Glomerular visceral epithelial cell (primary cell): ENCODE data around the gene CRMP1.
A peak's percentile ranks its signal among the peaks of the same experiment; 100 is the strongest.

ENCODE experiments used
- DNase-seq: peaks from one replicate; pipeline ENCODE4 v3.0.0-alpha.2; 2016; ENCODE audit errors: extremely low spot score

CRMP1 gene

DNA sequence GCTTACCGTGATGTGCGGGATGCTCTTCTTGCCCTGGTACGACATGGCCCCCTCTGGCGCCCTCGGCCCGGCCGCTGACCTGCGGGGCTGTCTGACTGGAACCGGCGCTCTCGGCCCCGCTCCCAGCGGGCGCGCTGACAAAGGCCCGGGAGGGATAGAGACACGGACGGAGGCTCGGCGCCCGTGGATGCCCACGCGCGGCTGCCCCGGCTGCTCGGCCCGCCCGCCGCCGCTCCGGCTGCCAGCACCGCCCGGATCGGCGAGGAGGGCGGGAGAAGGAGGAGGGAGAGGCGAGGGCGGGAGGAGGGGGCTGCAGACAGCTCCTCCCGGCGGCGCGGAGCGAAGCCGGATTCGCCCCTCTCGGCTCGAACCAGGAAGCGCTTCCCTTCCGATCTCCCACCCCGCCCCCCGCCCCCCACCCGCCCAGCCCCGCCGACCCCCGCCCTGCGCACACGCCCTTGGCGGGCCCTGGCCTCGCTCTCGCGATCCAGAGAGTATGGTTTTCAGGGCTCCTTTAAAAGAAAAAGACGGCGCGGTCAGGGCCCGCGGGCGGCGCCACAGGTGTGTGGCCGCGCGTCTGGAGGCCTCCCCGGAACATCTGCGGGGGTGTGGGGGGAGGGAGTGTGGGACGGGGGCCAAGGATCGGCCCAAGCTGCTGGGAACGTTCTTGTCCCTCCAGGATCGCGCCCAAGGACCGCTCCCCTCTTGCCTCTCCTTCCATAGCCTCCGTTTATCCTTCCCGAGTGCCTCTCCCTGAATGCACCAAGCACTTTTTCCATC lies 4.5 kb downstream of the CRMP1 start:
- DNase-seq = no peak

DNA sequence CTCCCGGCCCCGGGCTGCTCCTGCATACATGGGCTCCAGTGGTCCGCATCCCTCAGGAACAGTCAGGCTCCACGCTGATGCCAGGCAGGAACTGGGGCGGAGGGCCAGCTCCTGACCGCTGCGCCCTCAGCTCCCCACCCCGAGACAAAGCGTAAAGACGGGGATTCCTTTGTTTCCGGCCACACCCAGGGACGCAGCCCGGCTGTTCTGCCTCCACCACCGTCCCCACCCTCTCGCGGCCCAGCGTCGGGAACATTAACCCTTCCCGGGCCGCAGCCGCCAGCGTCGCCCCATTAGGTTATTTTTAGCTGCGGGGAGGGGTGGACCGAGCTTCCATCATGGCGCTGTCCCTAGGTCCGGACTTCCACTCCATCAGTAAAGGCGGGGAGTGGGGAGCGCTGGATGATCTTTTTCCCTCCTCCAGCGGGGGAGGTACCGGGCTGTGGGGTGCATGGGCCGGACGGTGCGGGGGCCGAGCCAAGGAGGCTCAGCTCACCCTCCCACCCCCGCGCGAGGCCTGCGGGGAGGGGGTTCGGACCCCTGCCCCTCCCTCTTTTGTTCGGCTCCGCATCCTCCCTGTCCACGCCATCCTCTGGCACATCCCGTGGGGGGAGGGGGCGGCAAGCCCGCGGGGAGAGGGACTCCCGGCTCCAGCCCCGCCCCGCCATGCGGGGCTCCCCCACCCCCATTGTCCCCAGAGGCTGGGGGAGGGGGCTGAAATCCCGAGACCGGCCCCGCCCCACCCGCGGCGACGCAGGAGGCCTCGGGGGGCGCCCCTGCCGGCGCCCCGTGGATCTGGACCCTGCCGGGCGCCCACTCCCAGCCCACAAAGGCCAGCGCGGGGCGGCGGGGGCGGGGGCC lies 5.3 kb downstream of the CRMP1 start:
- peak; percentile 5 for DNase-seq

DNA sequence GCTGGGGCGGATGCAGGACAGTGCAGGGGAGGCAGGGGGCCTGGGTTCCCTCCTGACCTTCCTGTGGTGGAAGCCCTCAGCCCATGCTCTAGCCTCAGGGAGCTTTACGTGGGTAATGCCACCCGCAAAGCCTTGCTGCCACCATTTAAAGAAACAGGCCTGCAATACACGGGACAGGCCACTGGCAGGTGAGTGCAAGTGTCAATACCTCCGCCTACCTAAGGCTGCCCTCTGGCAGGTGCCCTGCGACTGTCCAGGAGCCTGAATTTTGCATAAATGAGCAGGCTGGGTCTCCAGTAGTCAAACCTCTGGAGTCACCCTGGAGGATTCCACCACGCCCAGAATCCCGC lies 5.9 kb downstream of the CRMP1 start:
- DNase-seq = no peak

DNA sequence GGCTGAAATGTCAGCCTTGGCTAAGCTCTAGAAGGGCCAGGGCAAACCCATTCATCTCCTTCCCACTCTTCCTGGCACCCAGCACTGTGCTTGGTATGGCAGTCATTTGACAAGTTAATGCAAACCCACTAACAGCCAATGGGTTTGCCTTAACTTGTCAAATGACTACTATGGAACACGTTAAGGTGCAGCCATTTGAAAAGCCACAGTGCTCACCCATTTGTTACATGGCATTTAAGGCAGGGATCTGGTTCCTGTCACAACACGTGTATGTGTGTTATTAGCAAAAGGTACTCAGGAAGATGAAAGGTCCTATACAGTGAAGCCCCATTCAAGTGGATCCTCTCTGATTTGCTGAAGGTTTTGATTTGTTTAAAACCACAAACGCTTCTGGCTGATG lies 7.2 kb downstream of the CRMP1 start:
- no peak for DNase-seq

DNA sequence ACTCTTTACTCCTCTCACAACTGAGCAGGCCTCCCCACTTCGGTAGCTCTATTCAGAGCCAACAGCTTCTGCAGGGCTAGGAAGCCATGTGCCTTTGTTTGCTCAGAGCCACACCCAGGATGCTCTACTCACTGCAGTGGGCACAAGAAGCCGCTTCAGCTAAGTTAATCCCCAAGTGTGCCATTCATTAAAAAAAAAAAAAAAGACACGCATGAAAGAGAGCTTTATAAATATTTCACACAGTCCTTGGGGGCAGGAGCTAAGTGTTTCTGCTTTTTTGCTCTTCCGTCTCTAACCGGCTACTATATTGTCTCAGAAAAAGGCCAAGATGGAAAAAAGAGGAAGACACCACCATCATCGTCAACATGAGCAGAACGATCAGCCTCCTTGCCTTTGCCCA lies 8.1 kb downstream of the CRMP1 start:
- DNase-seq = no peak

DNA sequence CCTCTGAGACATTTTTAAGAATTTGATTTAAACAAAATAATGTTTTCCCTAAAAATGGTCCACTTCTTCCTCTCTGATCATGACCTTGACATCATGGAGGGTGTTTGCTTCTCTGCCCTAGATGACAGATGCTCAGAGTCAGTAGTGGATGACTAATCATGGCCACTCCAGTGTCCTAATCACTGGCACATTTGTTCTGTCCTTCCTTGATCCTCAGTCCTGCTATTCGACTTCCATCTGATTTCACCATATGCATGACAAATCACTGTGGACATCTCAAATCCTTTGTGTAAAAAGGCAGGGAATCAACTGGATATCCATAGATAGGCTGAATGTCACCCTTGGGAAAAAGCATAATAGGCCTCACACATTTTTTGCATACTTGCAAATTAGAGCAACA lies 9.0 kb downstream of the CRMP1 start:
- no peak for DNase-seq

DNA sequence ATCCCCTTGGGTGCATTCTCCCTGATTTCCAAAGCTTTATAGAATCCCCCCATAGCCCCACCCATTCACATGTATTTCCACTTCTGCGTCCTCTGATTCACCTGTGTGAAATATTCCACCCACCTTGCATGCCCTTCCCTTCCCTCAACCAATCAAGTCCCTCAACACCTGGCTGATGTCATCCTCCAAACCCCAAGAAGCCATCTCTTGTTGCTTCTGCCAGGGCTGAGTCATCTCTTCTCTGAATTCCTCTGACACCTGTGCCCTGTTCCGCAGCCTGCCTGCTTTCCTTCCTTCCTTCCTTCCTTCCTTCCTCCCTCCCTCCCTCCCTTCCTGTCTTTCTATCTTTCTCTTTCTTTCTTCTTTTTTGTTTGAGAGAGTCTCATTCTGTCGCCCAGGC lies 9.9 kb downstream of the CRMP1 start:
- DNase-seq = no peak

DNA sequence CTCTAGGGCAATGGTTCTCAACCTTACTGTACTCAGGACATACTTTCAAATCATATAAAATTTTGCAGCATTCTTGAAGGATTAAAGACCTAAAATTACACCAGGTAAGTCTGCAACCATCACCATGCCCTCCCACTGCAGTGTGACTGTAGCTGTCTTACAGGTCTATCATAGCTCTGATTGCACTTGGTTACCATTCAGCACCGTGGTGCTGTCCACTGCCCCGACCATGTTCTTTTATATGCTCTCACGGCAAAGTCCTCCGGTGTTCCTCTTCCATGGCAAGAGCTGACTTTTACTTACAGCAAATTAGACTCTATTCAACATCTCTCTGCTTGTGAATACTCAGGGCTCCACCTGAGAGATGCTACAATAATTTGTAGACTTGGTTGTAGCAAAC lies 11.5 kb downstream of the CRMP1 start:
- DNase-seq = no peak

DNA sequence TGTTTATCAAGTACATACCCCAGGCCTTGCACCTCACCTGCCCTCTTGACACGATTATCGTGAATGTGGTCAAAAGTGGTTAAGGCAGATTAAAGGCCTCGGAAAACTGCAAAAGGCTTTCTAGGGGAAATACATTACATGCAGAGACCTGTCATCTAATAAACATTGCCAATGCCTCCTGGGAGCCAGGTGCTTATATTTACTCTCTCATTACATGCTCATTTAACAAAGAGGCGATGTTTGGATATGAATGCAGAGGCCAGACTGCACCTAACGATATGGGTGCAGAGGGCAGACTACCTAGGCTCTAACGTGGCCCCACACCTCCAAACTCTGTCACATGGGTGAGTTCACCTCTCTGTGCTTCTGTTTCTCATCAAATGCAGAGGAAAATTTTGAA lies 14.5 kb downstream of the CRMP1 start:
- DNase-seq = no peak

DNA sequence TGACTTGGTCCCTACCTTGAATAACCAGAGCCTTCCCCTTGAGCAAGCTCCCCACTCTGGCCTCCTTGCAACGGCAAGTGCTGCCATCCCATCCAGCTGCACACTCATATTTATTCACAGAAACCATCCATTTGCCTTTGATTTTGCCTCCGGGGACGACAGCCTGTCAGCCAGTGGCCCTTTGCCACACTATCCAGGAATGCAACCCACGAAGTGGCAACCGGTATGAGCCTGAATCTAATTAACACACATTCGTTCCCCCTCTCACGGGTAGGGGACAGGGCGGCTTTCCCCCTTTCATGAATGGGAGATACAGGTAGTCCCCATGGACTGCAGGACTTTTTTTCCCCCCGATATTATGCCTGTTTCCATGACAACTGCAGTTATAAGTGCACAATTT lies 15.5 kb downstream of the CRMP1 start:
- DNase-seq = no peak

DNA sequence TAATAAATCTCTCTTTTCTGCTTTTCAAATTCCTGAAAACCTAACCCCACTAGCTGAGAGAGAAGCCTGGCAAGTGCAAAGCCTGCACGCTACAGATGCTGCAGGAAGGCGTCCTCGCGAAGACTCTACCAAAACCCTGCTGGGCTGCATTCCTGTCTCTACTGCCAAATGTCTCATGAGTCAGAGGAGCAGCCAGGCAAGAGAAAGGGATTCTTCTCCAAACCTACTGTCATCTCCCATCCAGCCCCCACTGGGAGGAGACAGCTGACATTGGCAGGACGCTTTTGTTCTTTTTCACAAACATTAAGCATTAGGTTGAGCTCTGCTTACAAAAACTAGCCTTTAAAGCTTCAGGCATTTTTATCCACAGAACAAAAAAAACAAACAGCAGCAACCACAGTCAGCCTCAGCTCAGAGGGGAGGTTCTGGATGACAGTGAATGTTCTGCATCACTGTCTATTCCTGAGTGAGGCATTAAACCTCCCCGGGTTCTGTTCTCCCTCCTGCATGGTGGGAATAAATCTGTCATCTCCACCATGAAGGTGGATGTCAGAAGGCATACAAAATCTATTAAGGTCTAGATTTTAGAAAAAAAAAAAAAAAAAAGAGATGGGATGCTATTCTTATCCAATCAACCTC lies 18.0 kb downstream of the CRMP1 start:
- DNase-seq = no peak

DNA sequence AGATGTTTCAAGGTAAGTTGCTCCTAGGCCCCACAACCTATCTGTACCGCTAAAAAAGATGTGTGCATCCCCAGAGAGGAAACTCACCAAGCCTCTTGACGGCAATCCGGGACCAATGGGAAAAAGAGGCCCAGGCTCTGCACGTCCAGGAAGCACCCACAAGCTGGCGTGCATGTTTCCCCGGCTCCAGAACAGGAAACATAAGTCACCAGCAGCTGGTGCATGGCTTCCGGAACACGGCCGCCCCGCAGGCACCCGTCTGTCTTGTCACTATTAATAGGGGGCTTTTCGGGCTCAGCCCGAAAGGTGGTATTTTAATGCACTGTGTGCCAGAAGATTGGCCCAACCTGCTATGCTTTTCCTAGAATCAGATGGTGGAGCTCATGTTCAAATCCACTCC lies 22.2 kb downstream of the CRMP1 start:
- no peak for DNase-seq

DNA sequence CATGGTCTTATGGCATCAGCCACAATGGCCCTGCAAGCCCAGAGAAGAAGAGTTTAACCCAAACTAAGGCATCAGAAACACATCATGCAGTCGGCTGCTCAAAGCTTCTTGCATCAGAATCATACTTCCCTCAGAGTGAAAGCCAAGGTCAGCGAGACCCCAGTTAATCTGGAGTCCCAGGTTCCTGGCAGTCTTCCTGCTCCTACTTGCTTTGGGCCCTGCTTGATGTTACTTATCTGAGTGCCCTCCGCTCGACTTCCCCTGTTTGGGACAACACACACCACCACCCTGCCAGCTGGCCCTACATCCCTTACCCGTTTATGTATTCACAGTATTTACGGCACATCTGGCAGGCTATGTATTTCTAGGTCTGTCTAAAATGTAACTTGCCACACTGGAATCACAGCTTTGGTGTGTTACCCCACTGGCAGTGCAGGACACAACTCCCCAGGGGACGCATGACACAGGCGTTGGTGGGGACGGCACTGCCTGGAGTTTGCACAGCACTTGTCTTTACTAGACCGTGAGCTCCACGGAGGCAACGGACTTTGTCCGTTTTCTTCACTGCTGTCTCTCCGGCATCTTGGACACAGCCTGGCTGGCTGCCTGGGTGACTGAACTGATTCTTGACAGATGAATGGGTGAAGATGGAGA lies 22.8 kb downstream of the CRMP1 start:
- no peak for DNase-seq

DNA sequence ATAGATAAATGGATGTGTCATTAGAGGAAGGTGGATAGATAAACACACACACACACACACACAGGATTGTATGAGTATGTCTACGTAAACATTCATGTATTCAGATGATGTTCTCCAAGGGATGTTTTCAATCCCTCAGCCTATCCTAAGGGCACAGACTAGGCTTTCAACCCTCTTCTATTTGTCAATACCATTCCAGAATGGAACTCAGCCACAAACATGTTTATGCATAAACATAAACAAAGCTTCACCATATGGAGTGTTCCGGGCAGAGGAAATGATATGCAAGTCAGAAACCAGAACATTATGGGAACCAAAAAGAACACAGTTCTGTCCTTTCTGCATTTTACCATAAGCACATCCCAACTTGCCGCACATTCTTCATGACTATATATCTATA lies 25.0 kb downstream of the CRMP1 start:
- DNase-seq = no peak

DNA sequence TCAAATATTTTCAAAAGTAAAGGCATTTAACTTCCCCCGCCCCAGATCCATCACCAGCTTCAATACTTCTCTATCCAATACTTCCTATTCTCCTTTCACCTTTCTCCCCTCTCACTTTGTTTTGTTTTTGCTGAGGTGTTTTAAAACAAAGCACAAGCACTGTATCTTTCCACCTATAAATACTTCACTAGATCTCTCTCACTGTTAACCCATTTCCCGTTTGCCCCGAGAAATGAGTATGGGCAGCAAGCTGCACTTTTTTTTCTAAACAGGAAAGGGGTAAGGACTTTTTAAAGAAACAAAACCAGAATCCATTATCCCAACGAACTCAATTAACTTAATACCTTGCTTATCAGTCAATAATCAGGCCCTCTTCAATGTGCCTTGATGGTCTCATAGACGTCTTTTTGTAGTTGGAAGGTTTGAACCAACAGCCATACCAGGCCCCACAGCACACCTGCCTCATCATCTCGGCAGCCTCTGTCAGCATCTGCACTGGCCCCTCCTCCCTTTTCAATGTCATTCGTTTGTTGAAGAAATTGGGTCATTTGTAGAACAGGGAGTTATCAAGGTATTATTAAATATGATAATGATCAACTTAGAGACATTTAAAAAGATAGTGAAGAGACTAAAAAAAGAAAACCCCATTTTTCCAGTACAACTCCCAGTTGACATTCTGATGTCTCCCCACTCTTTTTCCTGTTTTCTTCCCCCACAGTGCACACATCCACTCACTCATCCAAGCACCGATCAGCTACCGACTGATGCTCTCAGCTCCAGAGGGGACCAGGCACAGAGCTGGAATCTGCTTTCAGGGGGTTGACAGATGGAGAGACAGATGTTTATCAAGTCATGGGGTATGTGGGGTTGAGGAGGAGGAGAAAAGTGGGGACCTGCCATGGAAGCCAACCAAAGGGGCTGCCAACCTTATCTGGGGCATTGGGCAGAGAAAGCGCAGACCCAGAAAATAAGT lies 25.8 kb downstream of the CRMP1 start:
- DNase-seq = no peak

DNA sequence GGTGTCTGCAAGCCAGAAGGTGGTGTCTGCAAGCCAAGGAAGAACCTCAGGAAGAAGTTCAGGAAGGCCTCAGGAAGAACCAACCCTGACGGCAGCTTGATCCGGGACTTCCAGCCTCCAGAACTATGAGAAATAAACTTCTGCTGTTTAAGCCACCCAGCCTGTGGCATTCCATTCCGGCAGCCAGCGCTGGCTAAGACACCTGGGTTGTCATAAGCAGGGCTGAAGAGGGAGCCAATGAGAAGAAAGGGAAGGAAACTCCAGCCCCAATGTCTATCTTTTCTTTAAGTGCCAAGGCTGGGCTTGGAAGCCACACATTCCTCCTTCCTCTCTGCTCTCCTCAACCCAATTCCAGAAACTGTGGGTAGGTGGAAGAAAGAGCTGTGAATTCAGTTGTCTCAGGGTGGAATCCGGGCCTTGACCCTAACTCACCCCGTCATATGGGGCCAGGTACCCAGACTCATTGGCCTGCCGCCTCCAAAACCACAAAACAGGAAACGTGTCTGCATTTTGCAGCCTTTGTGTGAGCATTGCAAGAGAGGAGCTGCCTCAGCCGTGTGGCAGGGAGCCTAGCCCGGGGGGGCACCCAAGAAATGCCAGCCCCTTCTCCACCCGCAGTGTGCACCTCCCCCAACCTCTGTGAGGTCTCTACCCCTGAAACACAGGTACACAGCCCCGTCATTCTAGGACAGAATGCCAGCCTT lies 26.8 kb downstream of the CRMP1 start:
- peak; percentile 16 for DNase-seq

DNA sequence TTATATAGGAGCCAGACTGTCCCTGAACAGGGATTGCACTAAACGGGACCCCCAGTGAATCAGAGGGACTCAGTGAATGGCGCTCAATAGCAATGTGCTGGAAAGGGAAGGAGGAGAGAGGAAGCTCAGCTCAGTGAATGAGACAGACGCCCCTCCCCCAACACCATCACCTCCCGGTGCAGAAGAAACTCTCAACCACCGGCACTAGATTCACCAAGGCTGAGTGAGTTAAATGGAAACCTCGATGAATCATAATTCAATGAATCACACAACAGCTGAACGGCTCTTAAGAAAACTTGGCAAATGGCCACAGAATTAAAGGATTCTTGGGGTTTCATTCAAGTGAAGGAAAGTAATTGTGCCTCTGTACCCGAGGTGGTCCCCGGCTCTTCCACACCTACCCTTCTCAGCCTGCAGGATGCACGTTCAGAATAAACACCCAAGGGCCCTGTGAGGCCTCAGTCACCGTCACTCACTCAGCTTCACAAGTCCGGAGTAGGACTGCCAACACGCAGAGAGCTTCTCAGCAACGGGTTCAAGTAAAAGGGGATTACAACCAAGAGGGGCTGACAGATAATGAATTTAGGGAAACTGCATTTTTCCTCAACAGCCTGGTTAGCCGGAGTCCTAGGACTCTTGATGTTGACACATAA lies 29.3 kb downstream of the CRMP1 start:
- peak; percentile 93 for DNase-seq

DNA sequence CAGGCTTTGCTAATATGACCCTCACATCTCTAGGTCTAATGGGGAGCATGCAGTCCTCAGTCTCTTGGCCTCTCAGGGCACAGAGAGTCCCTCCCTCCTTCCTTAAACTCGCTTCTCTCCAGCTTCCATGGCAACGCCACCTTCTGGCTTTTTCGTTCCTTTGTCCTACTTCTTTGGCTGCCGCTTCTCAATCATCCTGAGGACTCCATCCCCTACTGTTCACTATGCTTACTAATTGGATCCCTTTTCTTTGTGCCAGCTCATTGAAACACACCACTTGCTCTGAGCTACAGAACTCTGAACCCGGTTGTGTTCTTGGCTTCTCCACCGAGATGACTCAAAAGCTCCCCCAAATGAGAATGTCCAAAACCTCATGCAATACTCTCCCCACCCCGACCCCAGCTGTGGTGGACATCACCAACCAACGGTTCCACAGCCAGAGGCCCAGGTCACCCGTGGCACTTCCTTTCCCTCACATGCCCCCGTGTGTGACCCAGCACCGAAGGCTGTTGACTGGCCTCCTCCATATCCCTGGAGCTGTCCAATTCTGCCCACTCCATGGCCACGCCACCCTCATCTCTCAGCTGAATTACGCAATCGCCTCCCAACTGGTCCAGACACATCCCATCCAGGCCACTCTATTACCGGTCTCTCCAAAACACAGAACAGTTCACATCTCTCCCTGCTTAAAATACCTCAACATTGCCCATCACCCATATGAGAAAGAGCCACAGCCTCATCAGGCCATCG lies 34.7 kb downstream of the CRMP1 start:
- no peak for DNase-seq

DNA sequence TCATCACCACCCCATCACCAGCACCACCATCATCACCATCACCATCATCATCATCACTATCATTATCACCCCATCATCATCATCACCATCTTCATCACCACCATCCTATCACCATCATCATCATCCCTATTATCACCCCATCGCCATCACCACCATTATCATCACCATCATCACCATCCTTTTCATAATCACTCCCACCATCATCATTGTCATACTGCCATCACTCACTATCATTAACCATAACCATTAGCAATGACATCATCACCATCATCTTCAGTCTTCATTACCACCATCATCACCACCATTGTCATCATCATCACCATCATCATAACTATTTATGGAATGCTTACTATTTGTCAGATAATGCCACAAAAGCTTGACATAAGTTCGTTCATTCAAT lies 35.7 kb downstream of the CRMP1 start:
- no peak for DNase-seq
